ENCODE data around the gene ABCA12. TPM values are rescaled to one million over a fixed set of nuclear protein-coding genes. Genes with fewer than 3 reads are reported as not detected.

The ABCA12 gene
- total RNA-seq, 1 donor from 2014 or later: 7.1 TPM

- FAIRE-seq: no peak
- no peaks in the 10 kb centered on the region for H3K36me3 ChIP-seq (ENCODE audit: control insufficient read depth, insufficient read depth, low read length)
- no peak for DNase-seq (ENCODE audit: low read depth)
Observed at GRCh38 chr2:215049341-215049740, 89.1 kb downstream of the ABCA12 start.

GRCh38 chr2:215038421-215038820 lies 100.0 kb downstream of the ABCA12 start:
- H3K4me3 ChIP-seq (ENCODE audit: low read depth, low read length): no peak overlapping the region
- no peaks in the 10 kb centered on the region for H3K27me3 ChIP-seq (ENCODE audit: control insufficient read depth, insufficient read depth, low read length)
- no peaks in the 10 kb centered on the region for H3K36me3 ChIP-seq (ENCODE audit: control insufficient read depth, insufficient read depth, low read length)
- no peak for DNase-seq (ENCODE audit: low read depth)
- TF ChIP-seq CTCF (IDR thresholded peaks at IDR 0.05; ENCODE audit: insufficient read depth, low read length, severe bottlenecking): no peak
- FAIRE-seq: no peak

More at GRCh38 chr2:215049341-215049740, 89.1 kb downstream of the ABCA12 start:
- TF ChIP-seq CTCF (IDR thresholded peaks at IDR 0.05; ENCODE audit: insufficient read depth, low read length, severe bottlenecking): no peak
- no peaks in the 10 kb centered on the region for H3K27me3 ChIP-seq (ENCODE audit: control insufficient read depth, insufficient read depth, low read length)
- no peak overlapping the region for H3K4me3 ChIP-seq (ENCODE audit: low read depth, low read length)

- no peak overlapping the region for H3K4me3 ChIP-seq (ENCODE audit: low read depth, low read length)
- peak; percentile 61 for DNase-seq (ENCODE audit: low read depth)
- H3K27me3 ChIP-seq (ENCODE audit: control insufficient read depth, insufficient read depth, low read length): no peaks in the 10 kb centered on the region
- TF ChIP-seq CTCF (IDR thresholded peaks at IDR 0.05; ENCODE audit: insufficient read depth, low read length, severe bottlenecking): no peak
- no peak for FAIRE-seq
- H3K36me3 ChIP-seq (ENCODE audit: control insufficient read depth, insufficient read depth, low read length): no peaks in the 10 kb centered on the region
Observed at GRCh38 chr2:215036314-215036713, 102.1 kb downstream of the ABCA12 start.

- no peaks in the 10 kb centered on the region for H3K27me3 ChIP-seq (ENCODE audit: control insufficient read depth, insufficient read depth, low read length)
- DNase-seq (ENCODE audit: low read depth) (peak; percentile 7), FAIRE-seq (no peak)
- no peak for TF ChIP-seq CTCF (IDR thresholded peaks at IDR 0.05; ENCODE audit: insufficient read depth, low read length, severe bottlenecking)
- H3K36me3 ChIP-seq (ENCODE audit: control insufficient read depth, insufficient read depth, low read length): no peaks in the 10 kb centered on the region
- H3K4me3 ChIP-seq (ENCODE audit: low read depth, low read length): no peak overlapping the region
Observed at GRCh38 chr2:215034154-215034553, 104.3 kb downstream of the ABCA12 start.

- DNase-seq (ENCODE audit: low read depth) (no peak), FAIRE-seq (no peak)
- Histone ChIP-seq H3K4me3 (ENCODE audit: low read depth, low read length) (no peak overlapping the region), H3K27me3 (ENCODE audit: control insufficient read depth, insufficient read depth, low read length) (no peaks in the 10 kb centered on the region), H3K36me3 (ENCODE audit: control insufficient read depth, insufficient read depth, low read length) (no peaks in the 10 kb centered on the region)
- TF ChIP-seq CTCF (IDR thresholded peaks at IDR 0.05; ENCODE audit: insufficient read depth, low read length, severe bottlenecking): no peak
Observed at GRCh38 chr2:215032153-215032552, 106.3 kb downstream of the ABCA12 start.

GRCh38 chr2:215031321-215031720 lies 107.1 kb downstream of the ABCA12 start:
- TF ChIP-seq CTCF (IDR thresholded peaks at IDR 0.05; ENCODE audit: insufficient read depth, low read length, severe bottlenecking): no peak
- H3K36me3 ChIP-seq (ENCODE audit: control insufficient read depth, insufficient read depth, low read length): no peaks in the 10 kb centered on the region

More at GRCh38 chr2:215031321-215031720, 107.1 kb downstream of the ABCA12 start:
- FAIRE-seq: no peak
- no peak overlapping the region for H3K4me3 ChIP-seq (ENCODE audit: low read depth, low read length)
- no peak for DNase-seq (ENCODE audit: low read depth)
- H3K27me3 ChIP-seq (ENCODE audit: control insufficient read depth, insufficient read depth, low read length): no peaks in the 10 kb centered on the region
